ENCODE data around the gene KPNA1. TPM values are rescaled to one million over a fixed set of nuclear protein-coding genes. Genes with fewer than 3 reads are reported as not detected.

The KPNA1 gene
- polyA plus RNA-seq, 3 donors: 18.0 to 41.2 (median 38.5) TPM

DNA sequence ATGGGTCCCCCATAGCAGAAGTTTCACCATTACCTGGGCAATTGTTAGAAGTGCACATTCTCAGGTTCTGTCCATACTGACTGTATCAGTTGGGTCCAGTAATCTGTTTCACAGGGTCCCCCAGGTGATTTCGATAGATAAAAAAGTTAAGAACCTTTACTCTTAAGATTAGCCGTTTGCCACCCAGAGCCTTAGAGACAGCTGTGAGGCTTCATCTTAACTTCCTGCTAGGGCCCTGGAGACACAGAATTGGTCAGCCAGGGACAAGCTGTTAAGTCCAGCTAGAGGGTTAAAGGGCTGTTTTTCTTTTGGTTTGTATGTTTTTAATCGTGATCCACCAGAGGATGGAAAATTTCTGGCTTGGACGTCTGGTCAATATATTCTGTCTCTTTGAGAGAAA is 124.1 kb downstream of the KPNA1 start:
- Histone ChIP-seq H3K9me3 (replicated peaks in 1 of 2; ENCODE audit: control insufficient read depth in 1 of 2, insufficient read depth in 1 of 2, low read length in 2 of 2) (no peaks in the 10 kb centered on the region), H4K20me1 (ENCODE audit: insufficient read depth, low read length) (no peaks in the 10 kb centered on the region), H3K27ac (ENCODE audit: low read depth in 1 of 2, low read length in 2 of 2) (no peak overlapping the region), H3K9ac (ENCODE audit: insufficient read depth, low read length, poor library complexity, severe bottlenecking) (no peak overlapping the region), H3K4me2 (replicated peaks; ENCODE audit: extremely low read depth, low read length, poor library complexity, severe bottlenecking) (no peak overlapping the region), H3K4me3 (replicated peaks in 1 of 3; ENCODE audit: low read depth in 2 of 3, low read length in 3 of 3) (no peak overlapping the region), H3K4me1 (ENCODE audit: control insufficient read depth in 1 of 2, insufficient read depth in 2 of 2, low read length in 2 of 2) (peaks cover 0 to 4% of the 10 kb centered on the region in 2 donors), H3K27me3 (ENCODE audit: control insufficient read depth in 2 of 2, insufficient read depth in 2 of 2, low read length in 2 of 2) (no peaks in the 10 kb centered on the region), H2AFZ (ENCODE audit: insufficient read depth, low read depth, low read length, poor library complexity, severe bottlenecking) (no peak overlapping the region), H3K36me3 (replicated peaks in 1 of 2; ENCODE audit: control insufficient read depth in 1 of 2, insufficient read depth in 2 of 2, low read length in 2 of 2) (no peaks in the 10 kb centered on the region), H3K79me2 (ENCODE audit: insufficient read depth, low read length) (no peaks in the 10 kb centered on the region)
- intact Hi-C loops (cut with micrococcal nuclease): no loop called here
- Mint-ChIP-seq H3K9me3 (no peaks in the 10 kb centered on the region), H3K27ac (no peak overlapping the region), H3K4me1 (peaks cover 9% of the 10 kb centered on the region), H3K27me3 (ENCODE audit: low read depth in 3 of 3) (peaks cover 0 to 2% (median 0%) of the 10 kb centered on the region in 3 donors), H3K36me3 (peaks cover 0 to 7% of the 10 kb centered on the region in 2 donors), H3K4me3 (no peak overlapping the region)
- no peak for DNase-seq
- TF ChIP-seq, protein P1, sequence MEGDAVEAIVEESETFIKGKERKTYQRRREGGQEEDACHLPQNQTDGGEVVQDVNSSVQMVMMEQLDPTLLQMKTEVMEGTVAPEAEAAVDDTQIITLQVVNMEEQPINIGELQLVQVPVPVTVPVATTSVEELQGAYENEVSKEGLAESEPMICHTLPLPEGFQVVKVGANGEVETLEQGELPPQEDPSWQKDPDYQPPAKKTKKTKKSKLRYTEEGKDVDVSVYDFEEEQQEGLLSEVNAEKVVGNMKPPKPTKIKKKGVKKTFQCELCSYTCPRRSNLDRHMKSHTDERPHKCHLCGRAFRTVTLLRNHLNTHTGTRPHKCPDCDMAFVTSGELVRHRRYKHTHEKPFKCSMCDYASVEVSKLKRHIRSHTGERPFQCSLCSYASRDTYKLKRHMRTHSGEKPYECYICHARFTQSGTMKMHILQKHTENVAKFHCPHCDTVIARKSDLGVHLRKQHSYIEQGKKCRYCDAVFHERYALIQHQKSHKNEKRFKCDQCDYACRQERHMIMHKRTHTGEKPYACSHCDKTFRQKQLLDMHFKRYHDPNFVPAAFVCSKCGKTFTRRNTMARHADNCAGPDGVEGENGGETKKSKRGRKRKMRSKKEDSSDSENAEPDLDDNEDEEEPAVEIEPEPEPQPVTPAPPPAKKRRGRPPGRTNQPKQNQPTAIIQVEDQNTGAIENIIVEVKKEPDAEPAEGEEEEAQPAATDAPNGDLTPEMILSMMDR (IDR thresholded peaks at IDR 0.05): no peak
- WGBS (ENCODE audit: insufficient coverage): 100% methylated on average over 1 of the region's 4 CpGs

DNA sequence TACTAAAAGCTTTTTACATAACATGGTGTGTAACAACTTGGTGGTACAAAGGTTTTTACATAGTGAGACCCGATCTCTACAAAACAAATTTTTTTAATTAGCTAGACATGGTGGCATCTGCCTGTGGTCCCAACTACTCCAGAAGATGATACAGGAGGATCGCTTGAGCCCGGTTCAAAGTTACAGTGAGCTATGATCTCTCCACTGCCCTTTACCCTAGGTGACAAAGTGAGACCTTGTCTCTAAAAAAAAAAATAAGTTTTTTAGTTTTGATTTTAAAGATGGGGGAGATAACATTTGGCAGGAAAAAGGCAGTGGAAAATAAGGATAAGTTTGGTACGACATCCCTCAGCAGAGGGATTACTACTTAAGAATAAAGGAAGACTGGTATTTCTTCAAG is 124.8 kb downstream of the KPNA1 start:
- intact Hi-C loops (cut with micrococcal nuclease): loop anchor here (10.0 kb wide), 2 partner anchors 295 to 1195 kb away; partner anchors contain the start of genes HACD2 (in 1 of the 2) and PARP14 (in 1 of the 2)
- Histone ChIP-seq H3K27me3 (ENCODE audit: control insufficient read depth in 2 of 2, insufficient read depth in 2 of 2, low read length in 2 of 2) (no peaks in the 10 kb centered on the region), H3K4me2 (replicated peaks; ENCODE audit: extremely low read depth, low read length, poor library complexity, severe bottlenecking) (no peak overlapping the region), H3K9me3 (replicated peaks in 1 of 2; ENCODE audit: control insufficient read depth in 1 of 2, insufficient read depth in 1 of 2, low read length in 2 of 2) (no peaks in the 10 kb centered on the region), H3K27ac (ENCODE audit: low read depth in 1 of 2, low read length in 2 of 2) (no peak overlapping the region), H3K79me2 (ENCODE audit: insufficient read depth, low read length) (no peaks in the 10 kb centered on the region), H4K20me1 (ENCODE audit: insufficient read depth, low read length) (no peaks in the 10 kb centered on the region), H2AFZ (ENCODE audit: insufficient read depth, low read depth, low read length, poor library complexity, severe bottlenecking) (no peak overlapping the region), H3K4me3 (replicated peaks in 1 of 3; ENCODE audit: low read depth in 2 of 3, low read length in 3 of 3) (no peak overlapping the region), H3K9ac (ENCODE audit: insufficient read depth, low read length, poor library complexity, severe bottlenecking) (no peak overlapping the region), H3K4me1 (ENCODE audit: control insufficient read depth in 1 of 2, insufficient read depth in 2 of 2, low read length in 2 of 2) (peaks cover under 1 to 2% of the 10 kb centered on the region in 2 donors), H3K36me3 (replicated peaks in 1 of 2; ENCODE audit: control insufficient read depth in 1 of 2, insufficient read depth in 2 of 2, low read length in 2 of 2) (no peaks in the 10 kb centered on the region)
- DNase-seq: no peak
- H3K4me1 Mint-ChIP-seq: peaks cover 1% of the 10 kb centered on the region
- H3K36me3 Mint-ChIP-seq: peaks cover 0 to 7% of the 10 kb centered on the region in 2 donors
- TF ChIP-seq, protein P1 (IDR thresholded peaks at IDR 0.05): no peak
- H3K27ac Mint-ChIP-seq: no peak overlapping the region
- no peaks in the 10 kb centered on the region for H3K9me3 Mint-ChIP-seq
- 100% methylated on average over 1 of the region's 4 CpGs for WGBS (ENCODE audit: insufficient coverage)
- H3K4me3 Mint-ChIP-seq: no peak overlapping the region
- peaks cover 0 to 2% (median 0%) of the 10 kb centered on the region in 3 donors for H3K27me3 Mint-ChIP-seq (ENCODE audit: low read depth in 3 of 3)
